RWPE2 (cell line): ENCODE data around the gene SLC5A2.

Experiments used
- ATAC-seq: fragments of 200-7000 bp; cut with Tn5 transposase; 3 replicates; pipeline ENCODE4 v1.9.1; 2021; ENCODE audit warnings: low read depth
- DNase-seq: peaks from one replicate; pipeline ENCODE4 v3.0.0-alpha.2; 2020; ENCODE audit warnings: low spot score
- H3K27ac ChIP-seq: fragments of 450-650 bp; 2 replicates; pipeline ENCODE4 v1.5.1; 2017; ENCODE audit warnings: mild to moderate bottlenecking; ENCODE audit not compliant: poor library complexity, severe bottlenecking
- H3K27me3 ChIP-seq: fragments of 250-450 bp; sonication (Bioruptor Pico); 2 replicates; pipeline ENCODE4 v1.5.1; 2021; ENCODE audit warnings: mild to moderate bottlenecking, moderate library complexity; ENCODE audit not compliant: insufficient read depth, poor library complexity, severe bottlenecking
- H3K36me3 ChIP-seq: fragments of 250-450 bp; sonication (Bioruptor Pico); 2 replicates; pipeline ENCODE4 v1.5.1; 2020; ENCODE audit warnings: low read depth, mild to moderate bottlenecking, moderate library complexity
- H3K4me1 ChIP-seq: fragments of 250-450 bp; sonication (Bioruptor Pico); 2 replicates; pipeline ENCODE4 v1.5.1; 2021; ENCODE audit warnings: mild to moderate bottlenecking, moderate library complexity; ENCODE audit not compliant: insufficient read depth, poor library complexity, severe bottlenecking
- H3K4me3 ChIP-seq: fragments of 250-450 bp; sonication (Bioruptor Pico); 2 replicates; pipeline ENCODE4 v1.5.1; 2021; ENCODE audit warnings: mild to moderate bottlenecking, moderate library complexity; ENCODE audit not compliant: severe bottlenecking
- H3K9me3 ChIP-seq: fragments of 250-450 bp; sonication (Bioruptor Pico); 2 replicates; pipeline ENCODE4 v1.5.1; 2021; ENCODE audit warnings: mild to moderate bottlenecking, moderate library complexity; ENCODE audit not compliant: severe bottlenecking
- CTCF ChIP-seq: fragments of 450-650 bp; IDR thresholded peaks from one replicate; pipeline ENCODE4 v1.5.1; 2017; ENCODE audit warnings: mild to moderate bottlenecking, moderate library complexity; ENCODE audit not compliant: poor library complexity, severe bottlenecking

SLC5A2 gene

GRCh38 chr16:31464781-31465260 is 18.1 kb upstream of the SLC5A2 start:
- H3K4me3 ChIP-seq = no peak overlapping the region
- no peaks in the 10 kb centered on the region for H3K9me3 ChIP-seq
- ATAC-seq (no peak), DNase-seq (no peak)
- no peak for TF ChIP-seq CTCF
- H3K27me3 ChIP-seq = no peaks in the 10 kb centered on the region
- H3K27ac ChIP-seq = no peak overlapping the region
- 0 out of 2 replicates have a peak, but pooled peaks cover 3% of the 10 kb centered on the region for H3K36me3 ChIP-seq
- H3K4me1 ChIP-seq = peaks cover 10% of the 10 kb centered on the region

GRCh38 chr16:31465788-31466370 is 17.0 kb upstream of the SLC5A2 start:
- no peak for TF ChIP-seq CTCF
- H3K27me3 ChIP-seq = no peaks in the 10 kb centered on the region
- no peak overlapping the region for H3K4me3 ChIP-seq
- H3K4me1 ChIP-seq = peaks cover 3% of the 10 kb centered on the region
- 0 out of 2 replicates have a peak, but pooled peaks cover 3% of the 10 kb centered on the region for H3K36me3 ChIP-seq
- DNase-seq (no peak), ATAC-seq (no peak)
- H3K9me3 ChIP-seq = no peaks in the 10 kb centered on the region
- H3K27ac ChIP-seq = no peak overlapping the region

- TF ChIP-seq CTCF = no peak
- Histone ChIP-seq H3K4me3 (no peak overlapping the region), H3K36me3 (0 out of 2 replicates have a peak, but pooled peaks cover 3% of the 10 kb centered on the region), H3K27ac (no peak overlapping the region), H3K27me3 (no peaks in the 10 kb centered on the region), H3K4me1 (peaks cover 7% of the 10 kb centered on the region), H3K9me3 (no peaks in the 10 kb centered on the region)
- ATAC-seq (no peak), DNase-seq (no peak)
Observed at GRCh38 chr16:31466381-31466841, 16.5 kb upstream of the SLC5A2 start.

GRCh38 chr16:31467151-31467773 is 15.7 kb upstream of the SLC5A2 start:
- no peaks in the 10 kb centered on the region for H3K9me3 ChIP-seq
- H3K4me3 ChIP-seq = no peak overlapping the region
- DNase-seq (no peak), ATAC-seq (no peak)
- no peaks in the 10 kb centered on the region for H3K27me3 ChIP-seq
- H3K36me3 ChIP-seq = 0 out of 2 replicates have a peak, but pooled peaks cover 3% of the 10 kb centered on the region
- TF ChIP-seq CTCF = no peak
- no peak overlapping the region for H3K27ac ChIP-seq
- H3K4me1 ChIP-seq = peaks cover 9% of the 10 kb centered on the region

GRCh38 chr16:31467858-31468257 is 15.1 kb upstream of the SLC5A2 start:
- no peaks in the 10 kb centered on the region for H3K9me3 ChIP-seq
- H3K27ac ChIP-seq = no peak overlapping the region
- DNase-seq (no peak), ATAC-seq (no peak)
- no peak for TF ChIP-seq CTCF
- H3K36me3 ChIP-seq = 0 out of 2 replicates have a peak, but pooled peaks cover 3% of the 10 kb centered on the region
- H3K4me3 ChIP-seq = no peak overlapping the region
- peaks cover 9% of the 10 kb centered on the region for H3K4me1 ChIP-seq
- no peaks in the 10 kb centered on the region for H3K27me3 ChIP-seq
